NB4 (cell line): ENCODE results near the gene ONECUT3.

ENCODE experiments used
- POLR2A ChIP-seq: IDR thresholded peaks from 2 replicates; pipeline ENCODE4 v1.6.1; 2011; ENCODE audit warnings: mild to moderate bottlenecking; ENCODE audit not compliant: insufficient read length; ENCODE audit errors: extremely low read depth
- TF ChIP-seq, protein P1 (sequence below): IDR thresholded peaks from one replicate; pipeline ENCODE4 v1.5.1; 2012; ENCODE audit warnings: low read depth, low read length

DNA sequence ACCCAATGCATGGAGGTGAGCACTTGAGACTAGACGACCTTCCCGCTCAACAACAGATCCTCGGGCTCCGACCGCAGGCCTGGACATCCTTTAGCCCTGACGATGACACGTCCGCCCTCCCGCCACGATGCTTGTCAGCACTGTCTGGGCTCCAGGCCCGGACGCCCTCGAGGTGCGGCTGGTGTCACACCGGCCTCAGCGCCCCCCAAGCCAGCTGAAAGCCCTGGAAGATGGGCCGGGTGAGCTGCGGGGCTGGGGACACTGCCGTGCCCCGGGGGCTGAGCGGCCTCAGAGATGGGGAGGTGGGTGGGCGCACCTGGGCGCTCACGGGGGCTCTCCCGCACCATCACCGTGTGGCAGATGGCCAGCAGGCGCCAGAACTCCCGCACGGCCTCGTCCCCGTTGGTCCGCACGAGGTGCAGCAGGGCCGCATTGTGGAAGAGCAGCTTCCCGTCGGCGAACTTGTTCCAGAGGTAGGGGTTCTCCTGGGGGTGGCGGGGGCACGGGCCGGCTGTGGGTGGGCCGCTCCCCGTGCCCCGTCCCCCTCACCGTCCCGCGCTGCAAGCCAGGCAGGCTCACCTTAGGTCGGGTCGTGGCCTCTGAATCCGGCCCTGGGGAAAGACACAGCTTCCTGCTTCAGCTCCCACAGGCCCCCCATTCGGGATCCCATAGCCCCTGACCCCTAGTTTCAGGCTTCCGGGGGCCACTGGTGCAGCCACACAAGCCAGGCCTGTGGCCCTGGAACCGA lies 43.3 kb downstream of the ONECUT3 start:
- TF ChIP-seq, protein P1, sequence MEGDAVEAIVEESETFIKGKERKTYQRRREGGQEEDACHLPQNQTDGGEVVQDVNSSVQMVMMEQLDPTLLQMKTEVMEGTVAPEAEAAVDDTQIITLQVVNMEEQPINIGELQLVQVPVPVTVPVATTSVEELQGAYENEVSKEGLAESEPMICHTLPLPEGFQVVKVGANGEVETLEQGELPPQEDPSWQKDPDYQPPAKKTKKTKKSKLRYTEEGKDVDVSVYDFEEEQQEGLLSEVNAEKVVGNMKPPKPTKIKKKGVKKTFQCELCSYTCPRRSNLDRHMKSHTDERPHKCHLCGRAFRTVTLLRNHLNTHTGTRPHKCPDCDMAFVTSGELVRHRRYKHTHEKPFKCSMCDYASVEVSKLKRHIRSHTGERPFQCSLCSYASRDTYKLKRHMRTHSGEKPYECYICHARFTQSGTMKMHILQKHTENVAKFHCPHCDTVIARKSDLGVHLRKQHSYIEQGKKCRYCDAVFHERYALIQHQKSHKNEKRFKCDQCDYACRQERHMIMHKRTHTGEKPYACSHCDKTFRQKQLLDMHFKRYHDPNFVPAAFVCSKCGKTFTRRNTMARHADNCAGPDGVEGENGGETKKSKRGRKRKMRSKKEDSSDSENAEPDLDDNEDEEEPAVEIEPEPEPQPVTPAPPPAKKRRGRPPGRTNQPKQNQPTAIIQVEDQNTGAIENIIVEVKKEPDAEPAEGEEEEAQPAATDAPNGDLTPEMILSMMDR = no peak
- no peak for TF ChIP-seq POLR2A
